HEK293 (cell line): ENCODE data around the gene BHLHE23.

Experiments used
- CTCF ChIA-PET: fragments of 350-600 bp; formaldehyde crosslinking; extraction: SDS; loops from one replicate; lab custom pipeline; 2021; ENCODE audit warnings: antibody characterized with exemption; lab: Yijun Ruan, JAX
- POLR2A ChIA-PET: fragments of 300-600 bp; formaldehyde crosslinking; extraction: SDS; loops from one replicate; lab custom pipeline; 2020; ENCODE audit warnings: antibody characterized with exemption, inconsistent platforms; lab: Yijun Ruan, JAX
- H3K27ac ChIP-seq: fragments of 200-500 bp; sonication (Bioruptor generic); 2 replicates; pipeline ENCODE4 v1.5.1; 2014; ENCODE audit warnings: low read depth, low read length, control low read depth, inconsistent platforms; ENCODE audit errors: extremely low read depth
- H3K36me3 ChIP-seq, 2 experiments: fragments of 200-500 bp in 1 of 2; sonication (Bioruptor generic) in 1 of 2; 1 replicate in 1 of 2; 2 replicates in 1 of 2; pipeline ENCODE4 v1.5.1; 2014 to 2017; ENCODE audit warnings: inconsistent platforms in 2 of 2, low read length in 2 of 2; ENCODE audit not compliant: control insufficient read depth in 2 of 2, insufficient read depth in 1 of 2
- H3K4me1 ChIP-seq: fragments of 200-500 bp; sonication (Bioruptor generic); 2 replicates; pipeline ENCODE4 v1.5.1; 2014; ENCODE audit warnings: mild to moderate bottlenecking, low read length, inconsistent platforms; ENCODE audit not compliant: control insufficient read depth, insufficient read depth
- H3K4me3 ChIP-seq: 2 replicates; pipeline ENCODE4 v1.5.1; 2011; ENCODE audit warnings: low read depth, mild to moderate bottlenecking, control low read depth, low read length, moderate library complexity
- H3K9me3 ChIP-seq: fragments of 200-500 bp; sonication (Bioruptor generic); 2 replicates; pipeline ENCODE4 v1.5.1; 2014; ENCODE audit warnings: low read depth, low read length, inconsistent platforms; ENCODE audit not compliant: control insufficient read depth, insufficient read depth
- GLIS1 ChIP-seq: fragments of 450-650 bp; formaldehyde crosslinking; IDR thresholded peaks from 2 replicates; pipeline ENCODE4 v1.5.1; 2016; ENCODE audit warnings: missing biosample characterization, missing genetic modification characterization
- KLF8 ChIP-seq: fragments of 450-650 bp; formaldehyde crosslinking; IDR thresholded peaks from 2 replicates; pipeline ENCODE4 v1.5.1; 2016; ENCODE audit warnings: missing biosample characterization, missing genetic modification characterization
- RBAK ChIP-seq: fragments of 450-650 bp; formaldehyde crosslinking; IDR thresholded peaks from 2 replicates; pipeline ENCODE4 v1.5.1; 2016; ENCODE audit warnings: missing biosample characterization, missing genetic modification characterization
- ZBTB21 ChIP-seq: fragments of 450-650 bp; formaldehyde crosslinking; IDR thresholded peaks from 2 replicates; pipeline ENCODE4 v1.5.1; 2017; ENCODE audit warnings: missing biosample characterization, missing genetic modification characterization
- ZBTB6 ChIP-seq: fragments of 450-650 bp; formaldehyde crosslinking; IDR thresholded peaks from 2 replicates; pipeline ENCODE4 v1.5.1; 2017; ENCODE audit warnings: missing biosample characterization, missing genetic modification characterization
- ZNF133 ChIP-seq: fragments of 450-650 bp; formaldehyde crosslinking; IDR thresholded peaks from 2 replicates; pipeline ENCODE4 v1.5.1; 2016; ENCODE audit warnings: missing biosample characterization, missing genetic modification characterization
- ZNF19 ChIP-seq: fragments of 450-650 bp; formaldehyde crosslinking; IDR thresholded peaks from 2 replicates; pipeline ENCODE4; 2016; ENCODE audit warnings: missing biosample characterization, missing genetic modification characterization, low read depth
- ZNF248 ChIP-seq: fragments of 450-650 bp; formaldehyde crosslinking; IDR thresholded peaks from 2 replicates; pipeline ENCODE4 v1.5.1; 2017; ENCODE audit warnings: missing biosample characterization, missing genetic modification characterization
- ZNF473 ChIP-seq: fragments of 450-650 bp; formaldehyde crosslinking; IDR thresholded peaks from 2 replicates; pipeline ENCODE4 v1.5.1; 2017; ENCODE audit warnings: missing biosample characterization, missing genetic modification characterization
- ZNF580 ChIP-seq: fragments of 450-650 bp; formaldehyde crosslinking; IDR thresholded peaks from 2 replicates; pipeline ENCODE4 v1.5.1; 2016; ENCODE audit warnings: missing biosample characterization, missing genetic modification characterization
- ZNF610 ChIP-seq: fragments of 450-650 bp; formaldehyde crosslinking; IDR thresholded peaks from 2 replicates; pipeline ENCODE4 v1.5.1; 2016; ENCODE audit warnings: missing biosample characterization, missing genetic modification characterization, borderline replicate concordance
- ZNF624 ChIP-seq: fragments of 450-650 bp; formaldehyde crosslinking; IDR thresholded peaks from 2 replicates; pipeline ENCODE4 v1.5.1; 2017; ENCODE audit warnings: missing biosample characterization, missing genetic modification characterization
- ZNF658 ChIP-seq: fragments of 450-650 bp; formaldehyde crosslinking; IDR thresholded peaks from 2 replicates; pipeline ENCODE4; 2016; ENCODE audit warnings: missing biosample characterization, missing genetic modification characterization
- ZNF704 ChIP-seq: fragments of 450-650 bp; formaldehyde crosslinking; IDR thresholded peaks from 2 replicates; pipeline ENCODE4 v1.5.1; 2016; ENCODE audit warnings: missing biosample characterization, missing genetic modification characterization
- ZNF768 ChIP-seq: fragments of 450-650 bp; formaldehyde crosslinking; IDR thresholded peaks from 2 replicates; pipeline ENCODE4 v1.5.1; 2018; ENCODE audit warnings: missing biosample characterization, mild to moderate bottlenecking, missing genetic modification characterization
- TF ChIP-seq, protein P1 (sequence below): fragments of 450-650 bp; formaldehyde crosslinking; IDR thresholded peaks from 2 replicates; pipeline ENCODE4 v1.5.1; 2016; ENCODE audit warnings: missing biosample characterization, missing genetic modification characterization
- TF ChIP-seq, protein P2 (sequence below): fragments of 450-650 bp; formaldehyde crosslinking; IDR thresholded peaks from 2 replicates; pipeline ENCODE4 v1.5.1; 2016; ENCODE audit warnings: missing biosample characterization, missing genetic modification characterization

The BHLHE23 gene

GRCh38 chr20:63024573-63025392 is 18.0 kb upstream of the BHLHE23 start:
- Histone ChIP-seq H3K9me3 (no peaks in the 10 kb centered on the region), H3K36me3 (no peaks in the 10 kb centered on the region), H3K27ac (no peak overlapping the region), H3K4me3 (no peak overlapping the region)
- CTCF ChIA-PET: interaction anchor here (0.7 kb wide), 2 partner anchors 31 to 39 kb away, joined by 3 read pairs; no protein-coding TSS in a partner anchor
- POLR2A ChIA-PET: no interaction called here
- TF ChIP-seq GLIS1: peak; percentile 45; the same call in 1 of the 2 replicates
- TF ChIP-seq KLF8: no peak
- TF ChIP-seq, all 188 proteins: peak for 1
- no peaks in the 10 kb centered on the region for H3K4me1 ChIP-seq

GRCh38 chr20:63023936-63024571 is 17.3 kb upstream of the BHLHE23 start:
- Histone ChIP-seq H3K27ac (no peak overlapping the region), H3K9me3 (no peaks in the 10 kb centered on the region), H3K4me1 (no peaks in the 10 kb centered on the region), H3K36me3 (no peaks in the 10 kb centered on the region), H3K4me3 (no peak overlapping the region)
- TF ChIP-seq ZBTB6 (tag by site-specific recombination): 0 out of 2 replicates have a peak, but pooled peaks have one; percentile 22
- TF ChIP-seq, protein P1, sequence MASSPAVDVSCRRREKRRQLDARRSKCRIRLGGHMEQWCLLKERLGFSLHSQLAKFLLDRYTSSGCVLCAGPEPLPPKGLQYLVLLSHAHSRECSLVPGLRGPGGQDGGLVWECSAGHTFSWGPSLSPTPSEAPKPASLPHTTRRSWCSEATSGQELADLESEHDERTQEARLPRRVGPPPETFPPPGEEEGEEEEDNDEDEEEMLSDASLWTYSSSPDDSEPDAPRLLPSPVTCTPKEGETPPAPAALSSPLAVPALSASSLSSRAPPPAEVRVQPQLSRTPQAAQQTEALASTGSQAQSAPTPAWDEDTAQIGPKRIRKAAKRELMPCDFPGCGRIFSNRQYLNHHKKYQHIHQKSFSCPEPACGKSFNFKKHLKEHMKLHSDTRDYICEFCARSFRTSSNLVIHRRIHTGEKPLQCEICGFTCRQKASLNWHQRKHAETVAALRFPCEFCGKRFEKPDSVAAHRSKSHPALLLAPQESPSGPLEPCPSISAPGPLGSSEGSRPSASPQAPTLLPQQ: no peak
- ChIA-PET POLR2A (no interaction called here), CTCF (interaction anchor here (0.7 kb wide), 2 partner anchors 32 to 40 kb away, joined by 3 read pairs; no protein-coding TSS in a partner anchor)

GRCh38 chr20:63023071-63023935 is 16.5 kb upstream of the BHLHE23 start:
- POLR2A ChIA-PET: no interaction called here
- no peaks in the 10 kb centered on the region for H3K9me3 ChIP-seq
- TF ChIP-seq ZNF624 (no peak), ZNF133 (no peak), ZNF704 (no peak), ZNF768 (tag by site-specific recombination) (no peak)
- no peaks in the 10 kb centered on the region for H3K4me1 ChIP-seq
- no peaks in the 10 kb centered on the region for H3K36me3 ChIP-seq
- no peak overlapping the region for H3K27ac ChIP-seq
- H3K4me3 ChIP-seq: no peak overlapping the region
- CTCF ChIA-PET: no interaction called here

DNA sequence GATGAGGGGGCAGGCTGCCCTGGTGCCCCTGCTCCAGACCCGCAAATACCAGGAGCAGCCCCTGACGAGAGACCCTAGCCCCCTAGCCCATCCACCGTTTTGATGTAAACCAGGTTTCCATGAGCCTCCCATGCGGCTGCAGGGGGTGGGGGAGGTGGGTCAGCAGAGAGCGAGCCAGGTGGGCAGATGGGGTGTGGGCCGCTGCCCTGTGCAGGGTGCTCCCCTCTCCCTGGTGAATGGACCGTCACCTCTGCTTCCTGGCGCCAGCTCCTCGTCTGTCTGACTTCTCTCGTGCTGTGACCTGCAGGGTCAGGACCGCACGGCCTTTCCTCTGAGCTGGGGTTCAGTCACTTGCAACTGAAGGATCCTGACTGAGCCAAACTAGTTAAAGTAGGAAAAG is 15.7 kb upstream of the BHLHE23 start:
- no peaks in the 10 kb centered on the region for H3K36me3 ChIP-seq
- H3K9me3 ChIP-seq: no peaks in the 10 kb centered on the region
- CTCF ChIA-PET: no interaction called here
- no peak overlapping the region for H3K27ac ChIP-seq
- no peak overlapping the region for H3K4me3 ChIP-seq
- POLR2A ChIA-PET: no interaction called here
- H3K4me1 ChIP-seq: no peaks in the 10 kb centered on the region
- TF ChIP-seq, protein P2, sequence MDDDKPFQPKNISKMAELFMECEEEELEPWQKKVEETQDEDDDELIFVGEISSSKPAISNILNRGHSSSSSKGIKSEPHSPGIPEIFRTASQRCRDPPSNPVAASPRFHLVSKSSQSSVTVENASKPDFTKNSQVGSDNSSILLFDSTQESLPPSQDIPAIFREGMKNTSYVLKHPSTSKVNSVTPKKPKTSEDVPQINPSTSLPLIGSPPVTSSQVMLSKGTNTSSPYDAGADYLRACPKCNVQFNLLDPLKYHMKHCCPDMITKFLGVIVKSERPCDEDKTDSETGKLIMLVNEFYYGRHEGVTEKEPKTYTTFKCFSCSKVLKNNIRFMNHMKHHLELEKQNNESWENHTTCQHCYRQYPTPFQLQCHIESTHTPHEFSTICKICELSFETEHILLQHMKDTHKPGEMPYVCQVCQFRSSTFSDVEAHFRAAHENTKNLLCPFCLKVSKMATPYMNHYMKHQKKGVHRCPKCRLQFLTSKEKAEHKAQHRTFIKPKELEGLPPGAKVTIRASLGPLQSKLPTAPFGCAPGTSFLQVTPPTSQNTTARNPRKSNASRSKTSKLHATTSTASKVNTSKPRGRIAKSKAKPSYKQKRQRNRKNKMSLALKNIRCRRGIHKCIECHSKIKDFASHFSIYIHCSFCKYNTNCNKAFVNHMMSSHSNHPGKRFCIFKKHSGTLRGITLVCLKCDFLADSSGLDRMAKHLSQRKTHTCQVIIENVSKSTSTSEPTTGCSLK (tag by site-specific recombination): no peak
- TF ChIP-seq ZNF610 (tag by site-specific recombination) (no peak), ZNF473 (no peak), GLIS1 (no peak), ZNF580 (tag by site-specific recombination) (no peak), ZNF19 (no peak), KLF8 (no peak), RBAK (tag by site-specific recombination) (no peak), ZBTB6 (tag by site-specific recombination) (no peak), ZNF658 (no peak), ZNF248 (no peak), ZBTB21 (tag by site-specific recombination) (no peak)
